ENCODE measurements around the gene LRRN3.
"Not testable (repeated sequence)": the region's sequence is repeated elsewhere in the genome, so short reads cannot be mapped to it uniquely, and the experiment has no call there.

LRRN3 gene

GRCh38 chr7:111090846-111091245 is at the start of gene LRRN3:
Gene LRRN3, plus strand, starts transcription at chr7:111091127. Its CDS starts 31,646 bp downstream, at chr7:111122773.
- DNase-seq (ENCODE audit: low spot score), result peak; percentile 52

GRCh38 chr7:111041577-111041976 is 49.4 kb upstream of the LRRN3 start:
- DNase-seq (ENCODE audit: low spot score), result no peak

GRCh38 chr7:111042842-111043241 is 48.1 kb upstream of the LRRN3 start:
- DNase-seq (ENCODE audit: low spot score), result no peak

GRCh38 chr7:111043561-111043960 is 47.4 kb upstream of the LRRN3 start:
- DNase-seq (ENCODE audit: low spot score), result no peak

GRCh38 chr7:111045449-111045848 is 45.5 kb upstream of the LRRN3 start:
- DNase-seq (ENCODE audit: low spot score), result peak; percentile 14

GRCh38 chr7:111047595-111047994 is 43.3 kb upstream of the LRRN3 start:
- no peak for DNase-seq (ENCODE audit: low spot score)

GRCh38 chr7:111049971-111050680 is 40.8 kb upstream of the LRRN3 start:
- no peak for DNase-seq (ENCODE audit: low spot score)

GRCh38 chr7:111050875-111051416 is 40.0 kb upstream of the LRRN3 start:
- no peak for DNase-seq (ENCODE audit: low spot score)

GRCh38 chr7:111051832-111052231 is 39.1 kb upstream of the LRRN3 start:
- DNase-seq (ENCODE audit: low spot score), result no peak

- DNase-seq (ENCODE audit: low spot score), result no peak
These were observed 37.9 kb upstream of the LRRN3 start for GRCh38 chr7:111053035-111053434.

GRCh38 chr7:111056371-111056770 is 34.6 kb upstream of the LRRN3 start:
- no peak for DNase-seq (ENCODE audit: low spot score)

GRCh38 chr7:111057066-111057465 is 33.9 kb upstream of the LRRN3 start:
- no peak for DNase-seq (ENCODE audit: low spot score)

GRCh38 chr7:111059833-111060232 is 31.1 kb upstream of the LRRN3 start:
- peak; percentile 14 for DNase-seq (ENCODE audit: low spot score)

- no peak for DNase-seq (ENCODE audit: low spot score)
These were observed 27.8 kb upstream of the LRRN3 start for GRCh38 chr7:111063166-111063565.

- no peak for DNase-seq (ENCODE audit: low spot score)
These were observed 23.7 kb upstream of the LRRN3 start for GRCh38 chr7:111067251-111067650.

- DNase-seq (ENCODE audit: low spot score), result no peak
These were observed 23.2 kb upstream of the LRRN3 start for GRCh38 chr7:111067682-111068081.

- no peak for DNase-seq (ENCODE audit: low spot score)
These were observed 22.3 kb upstream of the LRRN3 start for GRCh38 chr7:111068618-111069017.

GRCh38 chr7:111071556-111071955 is 19.4 kb upstream of the LRRN3 start:
- no peak for DNase-seq (ENCODE audit: low spot score)

- DNase-seq (ENCODE audit: low spot score), result not testable (repeated sequence)
These were observed 18.3 kb upstream of the LRRN3 start for GRCh38 chr7:111072658-111073057.

- no peak for DNase-seq (ENCODE audit: low spot score)
These were observed 16.7 kb upstream of the LRRN3 start for GRCh38 chr7:111074071-111074747.

GRCh38 chr7:111074748-111075146 is 16.2 kb upstream of the LRRN3 start:
- no peak for DNase-seq (ENCODE audit: low spot score)

- no peak for DNase-seq (ENCODE audit: low spot score)
These were observed 15.4 kb upstream of the LRRN3 start for GRCh38 chr7:111075498-111075897.

- peak; percentile 44 for DNase-seq (ENCODE audit: low spot score)
These were observed 14.7 kb upstream of the LRRN3 start for GRCh38 chr7:111076205-111076604.
